HG03066 (cell line): ENCODE measurements around the gene RITA1.
"Not testable (repeated sequence)": the region's sequence is repeated elsewhere in the genome, so short reads cannot be mapped to it uniquely, and the experiment has no call there.

Source experiments
- ATAC-seq: cut with Tn5 transposase; IDR thresholded peaks from one replicate; pipeline ENCODE4 v1.9.1; 2021; ENCODE audit warnings: low read depth; ENCODE audit not compliant: unreplicated experiment

RITA1 gene, protein sequence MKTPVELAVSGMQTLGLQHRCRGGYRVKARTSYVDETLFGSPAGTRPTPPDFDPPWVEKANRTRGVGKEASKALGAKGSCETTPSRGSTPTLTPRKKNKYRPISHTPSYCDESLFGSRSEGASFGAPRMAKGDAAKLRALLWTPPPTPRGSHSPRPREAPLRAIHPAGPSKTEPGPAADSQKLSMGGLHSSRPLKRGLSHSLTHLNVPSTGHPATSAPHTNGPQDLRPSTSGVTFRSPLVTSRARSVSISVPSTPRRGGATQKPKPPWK

DNA sequence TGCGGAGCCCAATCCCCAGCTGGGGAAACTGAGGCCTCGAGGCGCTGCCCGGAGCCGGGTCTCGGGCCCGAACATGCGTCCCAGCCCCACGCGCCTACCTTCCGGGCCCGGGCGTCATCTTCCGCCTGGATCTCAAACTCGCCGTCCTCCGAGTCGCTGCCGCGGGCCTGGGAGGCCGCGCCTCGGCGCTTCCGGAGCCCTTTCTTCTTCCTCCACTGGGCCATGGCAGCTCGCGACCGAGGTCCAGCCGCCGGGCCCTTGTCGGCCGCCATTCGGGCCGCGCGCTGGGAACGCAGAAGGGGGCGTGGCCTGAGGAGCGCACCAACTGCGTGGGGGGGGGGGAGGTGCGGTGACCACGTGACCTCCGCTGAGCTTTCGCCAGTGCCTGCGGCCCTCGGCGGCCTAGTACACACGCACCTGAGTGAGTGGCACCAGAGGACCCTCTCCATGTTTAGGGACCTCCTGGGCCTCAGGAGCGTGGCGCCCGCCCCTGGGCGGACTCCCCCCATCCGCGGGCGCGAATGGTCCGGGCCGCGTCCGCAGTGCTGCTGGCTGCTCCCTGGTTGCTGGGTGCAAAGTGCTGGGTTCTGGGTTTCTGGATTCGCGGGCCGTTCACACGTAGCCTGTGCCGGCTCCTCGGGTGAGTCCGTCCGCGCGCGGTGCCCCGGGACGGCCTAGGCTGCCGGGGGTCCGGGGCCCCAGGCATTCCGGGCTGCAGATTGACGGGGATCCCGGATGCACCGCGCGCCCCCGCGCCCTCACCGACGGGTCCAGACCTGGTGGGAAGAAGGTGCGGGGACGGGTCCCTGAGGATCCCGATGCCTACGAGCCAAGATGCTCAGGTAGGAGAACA is at the start of gene RITA1, which contains the start of gene DDX54:
Gene RITA1 (plus strand): TSS at position 542 of the 853 bp plus-strand sequence. CDS start 1,026 bp downstream, outside the sequence.
Gene DDX54 (minus strand): TSS at position 299 of the 853 bp plus-strand sequence. CDS start 27 bp downstream, at position 272.
- ATAC-seq, result peak; percentile 47

DNA sequence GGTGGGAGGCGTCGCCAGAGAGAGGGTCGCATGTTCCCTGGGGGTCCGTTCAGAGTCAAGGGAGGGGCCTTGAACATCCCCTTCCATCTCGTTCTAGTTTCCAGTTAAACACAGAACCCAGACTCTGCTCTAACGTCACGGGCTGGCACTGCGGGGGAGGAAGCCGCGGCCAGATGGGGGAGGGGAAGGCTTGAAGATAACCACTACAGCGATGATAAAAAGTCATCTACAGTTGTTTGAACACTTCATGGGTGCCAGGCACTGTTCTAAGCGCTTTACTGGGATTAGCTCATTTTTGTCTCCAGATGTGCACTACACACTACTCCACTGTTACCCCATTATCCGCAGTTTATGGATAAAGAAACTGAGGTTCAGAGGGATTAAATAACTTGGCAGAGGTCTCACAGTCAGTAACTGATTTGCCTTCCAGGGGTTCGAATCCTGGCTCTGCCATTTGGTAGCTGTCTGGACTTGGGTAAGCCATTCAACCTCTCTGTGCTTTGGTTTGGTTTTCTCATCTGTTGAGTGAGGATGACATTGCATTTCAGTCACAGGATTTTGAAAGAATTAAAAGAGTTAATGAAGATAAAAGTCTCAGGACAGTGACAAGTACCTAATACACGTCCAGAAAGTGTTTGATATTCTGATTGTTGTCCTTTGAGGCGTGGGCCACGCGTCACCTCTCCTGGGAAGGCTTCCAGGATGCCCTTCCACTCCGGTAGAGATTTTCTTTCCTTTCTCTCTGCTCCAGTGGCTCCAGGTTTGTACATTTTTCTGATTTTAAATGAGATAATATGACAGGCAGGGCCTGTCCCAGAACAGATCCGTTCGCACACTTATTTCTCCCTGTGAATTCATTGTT is 49.2 kb upstream of the RITA1 start:
- no peak for ATAC-seq

DNA sequence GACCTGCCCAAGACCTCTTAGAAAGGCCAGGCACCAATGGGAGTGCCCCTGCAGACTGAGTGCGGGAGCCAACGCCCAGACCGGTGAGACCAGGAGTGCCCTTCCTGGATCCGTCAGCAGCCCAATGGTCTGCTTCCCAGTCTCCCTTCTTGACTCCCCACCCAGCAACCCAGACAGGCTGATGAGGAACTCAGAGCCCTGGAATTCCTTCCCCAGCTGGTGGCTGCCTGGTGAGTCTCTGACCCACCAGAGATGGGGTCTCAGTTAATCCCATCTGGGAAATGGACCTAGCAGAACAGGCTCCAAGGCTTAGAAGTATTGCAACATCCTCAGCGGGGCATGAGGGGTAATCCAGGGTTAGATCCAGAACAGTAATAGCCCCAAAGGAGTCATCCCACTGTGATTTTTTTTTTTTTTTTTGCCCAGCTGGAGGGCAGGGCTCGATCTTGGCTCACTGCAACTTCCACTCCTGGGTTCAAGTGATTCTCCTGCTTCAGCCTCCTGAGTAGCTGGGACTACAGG is 48.5 kb upstream of the RITA1 start:
- no peak for ATAC-seq

DNA sequence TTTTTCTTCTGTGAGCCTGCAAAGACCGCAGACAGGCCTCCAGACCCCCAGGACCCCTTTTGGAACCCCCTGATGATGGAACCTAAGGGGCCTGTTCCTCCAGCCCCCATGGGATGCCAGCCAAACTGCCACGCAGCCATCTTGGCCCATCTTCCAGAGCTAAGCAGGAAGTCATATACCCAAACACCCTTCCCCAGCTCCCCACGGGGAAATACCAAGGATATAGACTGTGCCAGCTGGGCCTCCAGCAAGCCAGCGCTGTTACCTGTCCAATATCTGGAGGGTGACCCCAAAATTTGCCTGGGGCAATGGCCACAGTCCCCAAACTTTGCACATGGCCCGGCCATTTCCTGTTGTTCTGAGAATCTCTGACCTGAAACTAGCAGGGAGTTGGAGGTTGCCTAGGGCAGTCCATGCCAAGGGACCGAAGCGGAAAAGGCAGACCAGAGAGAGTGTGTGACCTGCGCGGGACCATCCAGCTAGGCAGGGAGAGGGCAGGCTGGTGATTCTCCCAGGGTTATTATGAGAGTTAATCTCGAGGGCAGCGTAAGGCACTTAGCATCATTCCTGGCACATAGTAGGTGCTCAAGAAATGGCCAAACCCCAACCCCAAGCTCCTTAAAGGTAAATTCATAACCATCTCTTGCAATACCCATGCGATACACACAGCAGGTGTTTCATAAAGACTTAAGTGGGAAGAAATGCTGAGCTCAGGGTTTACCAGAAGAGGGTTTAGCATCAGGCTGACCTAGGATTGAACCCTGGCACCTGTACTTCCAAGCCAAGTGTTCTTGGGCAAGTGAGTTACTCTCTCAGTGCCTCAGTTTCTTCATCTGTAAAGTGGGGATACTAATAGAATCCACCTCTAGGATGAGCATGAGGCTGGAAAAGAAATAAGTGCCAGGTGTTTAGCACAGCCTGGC is 47.4 kb upstream of the RITA1 start:
- no peak for ATAC-seq

DNA sequence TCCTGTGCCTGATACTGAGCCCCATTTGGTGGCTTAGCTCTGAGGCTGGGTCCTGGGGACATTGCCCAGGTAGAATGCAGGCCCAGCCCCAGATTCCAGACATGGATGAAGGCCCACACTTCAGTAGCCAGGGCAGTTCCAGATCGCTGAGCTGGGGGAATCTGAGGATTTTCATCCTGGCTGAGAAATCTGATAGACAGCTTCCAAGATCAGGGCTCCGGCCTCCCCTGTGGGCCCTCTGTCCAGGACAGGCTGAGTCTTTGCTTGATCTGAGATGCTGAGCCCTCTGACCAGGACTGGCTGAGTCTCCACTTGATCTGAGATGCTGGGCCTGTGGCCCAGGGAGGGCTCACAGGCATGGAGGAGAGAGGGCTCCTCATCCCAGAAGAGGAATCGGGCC is 46.7 kb upstream of the RITA1 start:
- ATAC-seq, result no peak

DNA sequence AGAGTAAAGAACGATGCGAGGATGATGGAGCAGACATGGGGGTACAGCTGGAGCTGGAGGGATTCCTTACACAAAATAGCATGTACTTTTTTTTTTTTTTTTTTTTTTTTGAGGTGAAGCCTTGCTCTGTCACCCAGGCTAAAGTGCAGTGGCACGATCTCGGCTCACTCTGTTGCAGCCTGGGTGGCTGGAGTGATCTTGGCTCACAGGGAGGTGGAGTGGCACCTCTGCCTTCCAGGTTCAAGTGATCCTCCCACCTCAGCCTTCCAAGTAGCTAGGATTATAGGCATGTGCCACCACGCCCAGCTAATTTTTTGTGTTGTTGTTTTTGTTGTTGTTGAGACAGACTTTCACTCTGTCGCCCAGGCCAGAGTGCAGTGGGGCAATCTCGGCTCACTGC is 44.8 kb upstream of the RITA1 start:
- ATAC-seq, result no peak

DNA sequence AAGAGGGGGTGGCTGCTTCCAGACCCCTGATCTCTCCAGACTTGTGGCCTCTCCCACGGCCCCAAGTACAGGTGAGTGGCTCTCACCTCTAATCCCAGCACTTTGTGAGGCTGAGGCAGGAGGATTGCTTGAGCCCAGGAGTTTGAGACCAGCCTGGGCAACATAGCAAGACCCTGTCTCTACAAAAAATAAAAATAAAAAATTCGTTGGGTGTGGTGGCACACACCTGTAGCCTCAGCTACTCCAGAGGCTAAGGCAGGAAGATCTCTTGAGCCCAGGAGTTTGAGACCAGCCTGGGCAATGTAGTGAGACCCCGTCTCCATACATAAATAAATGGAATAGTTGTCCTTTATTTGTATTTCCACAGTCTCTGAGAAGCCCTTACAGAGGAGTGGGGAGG is 43.8 kb upstream of the RITA1 start:
- not testable (repeated sequence) for ATAC-seq

DNA sequence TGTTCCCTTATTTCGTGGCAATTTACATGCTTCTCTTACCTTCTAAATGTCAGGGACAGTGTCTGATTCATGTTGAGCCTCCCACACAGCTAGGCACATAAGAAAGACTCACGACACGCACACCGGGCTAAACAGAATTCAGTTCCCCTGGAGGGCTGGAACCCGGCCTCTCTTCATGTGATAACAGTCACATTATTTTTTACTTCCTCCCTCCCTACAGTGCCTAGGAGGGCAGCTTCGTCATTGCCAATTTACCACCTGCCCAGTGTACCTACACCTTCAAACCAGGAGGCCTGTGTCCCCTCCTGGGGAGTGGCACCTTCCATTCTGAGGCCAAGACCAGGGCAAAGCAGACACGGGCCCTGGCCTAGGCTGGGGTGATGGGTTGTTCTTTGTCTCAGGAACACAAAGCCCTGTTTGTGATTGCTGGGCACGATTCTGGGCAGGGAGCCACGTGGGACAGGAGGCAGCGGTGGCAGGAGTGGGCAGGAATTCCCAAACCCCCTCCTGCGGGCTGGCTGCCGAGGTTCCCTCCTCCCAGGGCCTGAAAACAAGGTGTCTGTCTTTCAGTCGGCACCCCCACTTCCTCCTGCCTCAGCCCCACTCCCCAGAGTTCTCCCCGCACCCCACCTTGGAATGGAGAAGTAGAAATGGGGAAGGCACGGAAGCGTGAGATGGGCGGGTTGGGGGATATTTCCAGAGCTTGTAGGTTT is 43.2 kb upstream of the RITA1 start:
- no peak for ATAC-seq

DNA sequence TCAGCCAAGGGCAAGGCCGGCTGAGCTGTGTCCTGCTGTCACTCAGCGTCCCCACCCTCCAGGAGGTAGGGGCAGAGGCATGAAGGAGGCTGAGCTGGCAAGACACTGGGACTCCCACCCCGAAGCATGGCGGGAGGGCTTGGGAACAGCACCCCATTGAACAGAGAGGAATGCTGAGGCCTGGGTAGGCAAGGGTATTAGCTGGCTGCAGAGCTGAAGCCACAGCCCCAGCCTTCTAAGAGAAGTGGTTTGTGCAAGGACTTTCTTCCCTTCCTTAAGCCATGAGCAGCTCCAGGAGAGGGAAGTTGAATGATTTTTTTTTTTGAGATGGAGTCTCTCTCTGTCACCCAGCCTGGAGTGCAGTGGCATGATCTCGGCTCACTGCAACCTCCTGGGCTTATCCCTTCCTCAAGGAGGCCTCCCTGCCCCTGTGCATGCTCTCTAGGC is 42.6 kb upstream of the RITA1 start:
- ATAC-seq, result no peak

DNA sequence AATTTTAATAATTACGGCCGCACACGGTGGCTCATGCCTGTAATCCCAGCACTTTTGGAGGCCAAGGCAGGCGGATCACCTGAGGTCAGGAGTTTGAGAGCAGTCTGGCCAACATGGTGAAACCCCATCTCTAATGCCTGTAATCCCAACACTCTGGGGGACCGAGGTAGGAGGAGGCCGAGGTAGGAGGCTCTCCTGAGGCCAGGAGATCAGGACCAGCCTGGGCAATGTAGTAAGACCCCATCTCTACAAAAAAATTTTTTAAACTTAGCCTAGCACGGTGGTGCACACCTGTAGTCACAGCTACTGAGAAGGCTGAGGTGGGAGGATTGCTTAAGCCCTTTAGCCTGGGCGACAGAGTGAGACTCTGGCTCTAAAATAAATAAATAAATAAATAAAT is 41.6 kb upstream of the RITA1 start:
- ATAC-seq, result no peak

DNA sequence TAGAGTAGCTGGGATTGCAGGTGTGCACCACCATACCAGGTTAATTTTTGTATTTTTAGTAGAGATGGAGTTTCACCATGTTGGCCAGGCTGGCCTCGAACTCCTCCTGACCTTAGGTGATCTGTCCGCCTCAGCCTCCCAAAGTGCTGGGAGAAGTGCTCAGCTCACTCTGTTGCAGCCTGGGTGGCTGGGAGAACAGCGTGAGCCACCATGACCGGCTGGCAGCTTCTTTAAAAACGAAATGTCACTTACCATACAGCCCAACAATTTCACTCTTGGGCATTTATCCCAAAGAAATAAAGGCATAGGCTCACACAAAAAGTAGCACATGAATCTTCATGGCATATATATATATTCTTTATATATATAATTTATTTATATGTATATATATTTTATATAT is 40.7 kb upstream of the RITA1 start:
- ATAC-seq, result no peak

DNA sequence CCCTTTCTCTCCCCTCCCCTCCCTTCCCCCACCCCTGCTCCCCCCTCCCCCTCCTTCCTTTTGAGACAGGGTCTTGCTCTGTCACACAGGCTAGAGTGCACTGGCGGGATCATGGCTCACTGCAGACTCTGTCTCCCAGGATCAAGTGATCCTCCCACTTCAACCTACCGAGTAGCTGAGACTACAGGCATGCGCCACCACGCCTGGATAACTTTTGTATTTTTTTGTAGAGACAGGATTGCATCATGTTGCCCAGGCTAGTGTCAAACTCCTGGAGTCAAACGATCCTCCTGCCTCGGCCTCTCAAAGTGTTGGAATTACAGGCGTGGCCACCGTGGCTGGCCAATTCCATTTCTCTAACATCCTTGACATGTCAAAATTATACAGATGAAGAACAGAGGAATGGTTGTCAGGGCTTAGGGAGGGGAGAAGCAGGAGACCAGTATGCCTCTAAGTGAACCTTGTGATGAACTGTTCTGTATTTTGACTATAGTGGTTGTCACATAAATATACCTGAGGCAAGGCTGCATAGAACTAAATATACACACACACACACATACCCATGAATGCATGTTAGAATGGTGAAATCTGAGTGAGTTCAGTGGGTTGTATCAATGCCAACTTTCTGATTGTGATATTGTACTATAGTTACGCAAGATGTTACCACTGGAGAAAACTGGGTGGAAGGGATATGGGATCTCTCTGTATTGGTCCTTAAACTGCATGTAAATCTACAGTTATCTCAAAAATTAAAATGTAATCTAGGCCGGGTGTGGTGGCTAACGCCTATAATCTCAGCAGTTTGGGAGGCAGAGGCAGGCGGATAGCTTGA is 39.6 kb upstream of the RITA1 start:
- no peak for ATAC-seq

DNA sequence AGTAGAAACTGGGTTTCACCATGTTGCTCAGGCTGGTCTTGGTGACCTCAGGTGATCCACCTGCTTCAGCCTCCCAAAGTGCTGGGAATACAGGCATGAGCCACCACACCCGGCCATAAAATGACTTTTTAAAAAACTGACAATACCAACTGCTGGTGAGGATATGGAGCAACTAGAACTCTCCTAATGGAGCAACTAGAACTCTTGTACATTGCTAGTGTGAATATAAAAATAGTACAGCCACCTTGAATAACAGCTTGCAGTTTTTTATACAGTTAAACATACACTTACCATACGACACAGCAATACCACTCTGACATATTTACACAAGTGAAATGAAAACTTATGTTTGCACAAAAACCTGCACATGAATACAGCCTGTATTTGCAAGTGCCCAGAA is 38.5 kb upstream of the RITA1 start:
- no peak for ATAC-seq

DNA sequence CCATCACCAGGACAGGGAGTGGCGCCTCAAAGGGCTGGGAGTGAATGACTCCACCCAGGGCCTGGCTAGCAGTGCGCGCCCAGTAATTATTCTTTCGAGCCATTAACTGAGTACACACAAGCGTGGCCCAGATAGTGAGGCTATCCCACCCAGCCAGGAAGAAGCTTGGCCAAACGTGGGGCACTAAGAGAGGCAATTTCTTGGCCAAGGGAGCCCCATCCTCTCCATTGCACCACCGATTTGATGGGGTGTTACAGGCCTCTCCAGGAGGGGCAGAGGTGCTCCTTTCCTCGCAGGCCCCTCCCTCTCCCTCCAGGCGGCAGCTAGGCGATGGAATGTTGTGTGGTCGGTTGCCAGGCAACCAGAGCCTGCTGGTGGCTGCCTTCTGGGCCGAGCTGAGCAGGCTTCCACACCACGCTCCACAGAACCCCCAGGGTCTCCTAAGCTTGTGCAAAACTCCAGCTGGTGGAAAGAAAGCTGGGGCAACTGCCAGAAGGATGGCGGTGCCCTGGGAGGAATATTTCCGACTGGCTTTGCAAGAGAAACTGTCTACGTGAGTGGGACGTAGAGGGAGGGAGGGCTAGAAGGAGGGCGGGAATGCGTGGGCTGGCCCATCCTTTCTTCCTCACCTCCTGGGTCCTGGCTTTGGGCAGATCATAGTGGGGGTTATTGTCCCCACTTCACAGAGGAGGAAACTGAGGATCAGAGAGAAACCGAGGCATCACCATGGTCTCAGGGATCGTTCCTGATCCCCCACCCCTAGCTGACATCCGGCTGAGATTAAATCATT is 36.0 kb upstream of the RITA1 start, which contains the start of gene CFAP73:
Gene CFAP73 (plus strand): TSS at position 364 of the 790 bp plus-strand sequence. CDS start 134 bp downstream, at position 498.
- no peak for ATAC-seq

DNA sequence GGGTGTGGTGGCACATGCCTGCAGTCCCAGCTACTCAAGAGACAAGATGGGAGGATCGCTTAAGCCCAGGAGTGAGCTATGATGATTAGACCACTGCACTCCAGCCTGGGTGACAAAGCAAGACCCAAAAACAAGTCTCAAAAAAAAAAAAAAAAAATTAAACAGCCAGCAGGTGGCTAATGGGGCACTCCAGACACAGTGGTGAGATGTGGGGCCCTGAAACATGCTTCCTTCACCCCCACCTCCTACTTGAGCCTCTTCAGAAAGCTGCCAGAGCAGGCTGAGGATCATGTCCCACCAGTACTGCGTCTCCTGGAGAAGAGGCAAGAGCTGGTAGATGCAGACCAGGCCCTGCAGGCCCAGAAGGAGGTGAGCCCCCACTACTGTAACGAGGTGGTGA is 33.9 kb upstream of the RITA1 start:
- ATAC-seq, result no peak

DNA sequence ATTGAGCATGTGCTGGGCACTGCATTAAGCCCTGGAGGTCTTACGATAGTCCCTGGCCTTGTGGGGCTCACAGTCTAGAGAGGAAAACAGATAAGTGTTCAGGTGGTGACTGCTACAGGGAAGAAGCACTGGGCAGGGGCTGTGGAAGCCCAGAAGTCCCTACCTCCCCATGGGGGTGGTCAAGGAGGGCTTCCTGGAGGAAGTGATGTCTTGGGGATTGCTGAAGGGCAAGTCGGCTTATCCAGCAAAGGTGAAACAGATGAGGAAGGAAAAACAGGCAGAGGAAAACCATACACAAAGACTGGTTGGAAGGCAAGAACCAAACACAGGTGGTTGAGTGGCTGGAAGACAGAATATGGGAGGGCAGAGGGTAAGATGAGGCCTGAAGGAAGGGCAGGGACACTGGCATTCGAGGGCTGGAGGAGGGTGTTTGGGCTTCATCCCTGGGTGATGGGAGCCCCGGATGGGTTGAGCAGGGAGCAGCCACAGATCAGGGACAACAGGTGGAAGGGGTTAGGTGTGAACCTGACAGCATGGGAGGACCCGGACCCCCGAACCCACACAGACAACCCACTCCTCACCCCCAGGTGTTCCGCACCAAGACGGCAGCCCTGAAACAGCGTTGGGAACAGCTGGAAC is 33.2 kb upstream of the RITA1 start:
- no peak for ATAC-seq
